Activated B cell treated with CpG ODN at 0.5 μM for 24 hours (primary cell): ENCODE measurements around the gene BRPF1. TPM values are rescaled to one million over a fixed set of nuclear protein-coding genes. Genes with fewer than 3 reads are reported as not detected.

ENCODE experiments used
- ATAC-seq: fragments of 200-7000 bp; cut with Tn5 transposase; one replicate; pipeline ENCODE4 v1.10.0; 2021; ENCODE audit warnings: low read depth, mild to moderate bottlenecking, moderate library complexity
- CTCF ChIA-PET: fragments of 350-600 bp; sonication (Branson Sonifier 250); formaldehyde crosslinking; loops from one replicate; lab custom pipeline; 2021; ENCODE audit warnings: antibody characterized with exemption; lab: Charles Lee
- POLR2A ChIA-PET: fragments of 350-600 bp; sonication (Branson Sonifier 250); formaldehyde crosslinking; loops from one replicate; lab custom pipeline; 2021; ENCODE audit warnings: antibody characterized with exemption; lab: Charles Lee
- DNase-seq: peaks from one replicate; pipeline ENCODE4 v3.0.0; 2022
- H3K27ac Mint-ChIP-seq: one replicate; pipeline ENCODE4 v1.8.0; 2020; ENCODE audit warnings: mixed read lengths
- H3K27me3 Mint-ChIP-seq: one replicate; pipeline ENCODE4 v1.8.0; 2021; ENCODE audit warnings: mixed read lengths
- H3K36me3 Mint-ChIP-seq: one replicate; pipeline ENCODE4 v1.8.0; 2021; ENCODE audit warnings: low read depth, mixed read lengths
- H3K4me1 Mint-ChIP-seq: one replicate; pipeline ENCODE4 v1.8.0; 2021; ENCODE audit warnings: mixed read lengths
- H3K4me3 Mint-ChIP-seq: one replicate; pipeline ENCODE4 v1.8.0; 2020; ENCODE audit warnings: mild to moderate bottlenecking, mixed read lengths
- H3K9me3 Mint-ChIP-seq: one replicate; pipeline ENCODE4 v1.8.0; 2020; ENCODE audit warnings: mixed read lengths
- intact Hi-C: fragments of 100-400 bp; cut with micrococcal nuclease; formaldehyde crosslinking; loops from one replicate; pipeline ENCODE4 v1.15.1; 2024
- total RNA-seq: library from RNA; stranded (reverse); gene quantifications from 2 replicates; pipeline ENCODE4 v1.2.3, GENCODE V29; 2022
- TF ChIP-seq, protein P1 (sequence below): fragments of 200-600 bp; IDR thresholded peaks from one replicate; pipeline ENCODE4 v1.8.0; 2022; ENCODE audit warnings: antibody characterized with exemption, mild to moderate bottlenecking

The BRPF1 gene
- total RNA-seq, 1 donor from 2014 or later = 35.2 TPM

DNA sequence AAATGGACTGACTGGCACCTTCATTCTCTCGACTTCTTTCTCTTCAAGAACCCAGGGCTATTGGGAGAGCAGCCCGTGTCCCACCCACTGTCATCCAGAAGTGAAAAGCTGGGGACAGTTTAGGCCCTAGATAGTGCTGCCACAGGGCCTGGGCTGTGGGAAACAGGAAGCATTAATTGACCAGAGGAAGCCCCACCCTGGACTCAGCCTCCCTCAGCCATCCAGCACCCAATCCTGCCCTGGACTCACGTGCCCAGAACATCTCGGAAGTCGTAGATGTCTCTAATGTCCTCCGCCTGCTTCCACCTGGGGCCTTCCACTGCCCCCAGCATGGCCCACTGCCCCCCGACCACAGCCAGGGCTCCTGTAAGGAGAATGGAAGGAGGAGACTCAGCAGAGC, 35.9 kb downstream of the BRPF1 start:
- Mint-ChIP-seq H3K27ac (no peak overlapping the region), H3K27me3 (peaks cover 6% of the 10 kb centered on the region), H3K36me3 (no peaks in the 10 kb centered on the region), H3K4me1 (peaks cover 20% of the 10 kb centered on the region), H3K4me3 (no peak overlapping the region), H3K9me3 (no peaks in the 10 kb centered on the region)
- ChIA-PET CTCF (no interaction called here), POLR2A (interaction anchor here (0.6 kb wide), 1 partner anchor 134 kb away, joined by 9 read pairs; no protein-coding TSS in a partner anchor)
- TF ChIP-seq, protein P1, sequence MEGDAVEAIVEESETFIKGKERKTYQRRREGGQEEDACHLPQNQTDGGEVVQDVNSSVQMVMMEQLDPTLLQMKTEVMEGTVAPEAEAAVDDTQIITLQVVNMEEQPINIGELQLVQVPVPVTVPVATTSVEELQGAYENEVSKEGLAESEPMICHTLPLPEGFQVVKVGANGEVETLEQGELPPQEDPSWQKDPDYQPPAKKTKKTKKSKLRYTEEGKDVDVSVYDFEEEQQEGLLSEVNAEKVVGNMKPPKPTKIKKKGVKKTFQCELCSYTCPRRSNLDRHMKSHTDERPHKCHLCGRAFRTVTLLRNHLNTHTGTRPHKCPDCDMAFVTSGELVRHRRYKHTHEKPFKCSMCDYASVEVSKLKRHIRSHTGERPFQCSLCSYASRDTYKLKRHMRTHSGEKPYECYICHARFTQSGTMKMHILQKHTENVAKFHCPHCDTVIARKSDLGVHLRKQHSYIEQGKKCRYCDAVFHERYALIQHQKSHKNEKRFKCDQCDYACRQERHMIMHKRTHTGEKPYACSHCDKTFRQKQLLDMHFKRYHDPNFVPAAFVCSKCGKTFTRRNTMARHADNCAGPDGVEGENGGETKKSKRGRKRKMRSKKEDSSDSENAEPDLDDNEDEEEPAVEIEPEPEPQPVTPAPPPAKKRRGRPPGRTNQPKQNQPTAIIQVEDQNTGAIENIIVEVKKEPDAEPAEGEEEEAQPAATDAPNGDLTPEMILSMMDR = no peak
- DNase-seq (no peak), ATAC-seq (no peak)
- intact Hi-C loops = loop anchor here (2.0 kb wide), 1 partner anchor 13 kb away; no protein-coding TSS in a partner anchor

DNA sequence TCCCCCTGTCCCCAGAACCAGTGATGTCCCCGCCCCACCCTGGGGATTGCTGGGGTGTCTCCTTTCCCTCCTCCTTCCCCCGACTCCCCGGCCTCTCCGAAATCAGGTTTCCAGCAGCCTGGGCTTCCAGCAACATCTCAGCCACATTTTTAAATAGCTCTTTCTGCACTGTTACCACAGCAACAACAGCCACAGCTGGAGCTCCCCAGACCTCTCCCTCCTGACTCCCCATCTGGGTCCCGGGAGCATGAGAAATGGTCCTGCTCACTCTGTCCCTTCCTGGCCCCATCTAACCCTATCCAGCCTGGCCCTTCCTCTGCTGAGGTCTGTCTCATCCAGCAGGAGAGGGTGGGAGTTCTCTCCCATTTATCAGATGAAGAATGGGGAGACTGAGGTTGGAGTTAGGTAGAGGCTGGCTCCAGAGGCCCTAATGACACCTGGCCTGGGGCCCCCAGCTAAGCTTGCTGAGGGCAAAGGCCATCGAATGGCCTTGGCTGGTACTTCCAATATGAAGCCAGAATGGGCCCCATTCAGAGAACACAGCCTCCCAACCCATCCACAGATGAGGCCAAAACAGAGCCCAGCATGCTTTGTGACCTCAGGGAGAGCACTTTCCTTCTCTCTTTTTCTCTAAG, 36.7 kb downstream of the BRPF1 start:
- intact Hi-C loops = loop anchor here (2.0 kb wide), 1 partner anchor 17 kb away; no protein-coding TSS in a partner anchor
- POLR2A ChIA-PET = interaction anchor here (1.2 to 1.3 kb wide), 2 partner anchors 27 to 40 kb away, joined by 3 read pairs; no protein-coding TSS in a partner anchor
- H3K4me3 Mint-ChIP-seq = no peak overlapping the region

DNA sequence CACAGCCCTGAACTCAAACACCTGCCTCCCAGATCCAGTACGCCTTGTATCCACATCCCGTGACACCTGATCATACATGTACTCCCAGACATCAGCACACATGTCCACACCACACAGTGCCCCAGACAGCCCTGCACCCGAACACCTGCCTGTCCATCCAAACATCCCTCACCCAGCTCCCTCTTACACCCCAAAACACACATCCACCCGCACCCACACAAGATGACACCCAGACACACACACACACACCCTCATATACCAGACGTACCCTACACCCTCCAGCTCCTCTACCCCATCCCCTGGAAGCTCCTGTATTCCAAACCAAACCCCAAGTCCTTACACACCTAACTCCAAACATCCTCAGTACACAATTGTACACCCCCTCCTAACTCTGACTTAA, 37.5 kb downstream of the BRPF1 start:
- CTCF ChIA-PET = interaction anchor here (1.6 kb wide), 1 partner anchor 15 kb away, joined by 3 read pairs; no protein-coding TSS in a partner anchor
- ATAC-seq (no peak), DNase-seq (no peak)
- POLR2A ChIA-PET = interaction anchor here (1.2 to 3.4 kb wide), 3 partner anchors 12 to 39 kb away, joined by 3 to 16 read pairs (median 3); no protein-coding TSS in a partner anchor
- Mint-ChIP-seq H3K36me3 (no peaks in the 10 kb centered on the region), H3K27ac (no peak overlapping the region), H3K4me1 (peaks cover 20% of the 10 kb centered on the region), H3K27me3 (peaks cover 6% of the 10 kb centered on the region), H3K4me3 (peak overlapping the region; percentile 48), H3K9me3 (no peaks in the 10 kb centered on the region)
- TF ChIP-seq, protein P1 = no peak
- intact Hi-C loops = loop anchor here (2.0 kb wide), 1 partner anchor 18 kb away; no protein-coding TSS in a partner anchor

More for the DNA sequence above, 36.7 kb downstream of the BRPF1 start:
- H3K9me3 Mint-ChIP-seq = no peaks in the 10 kb centered on the region
- TF ChIP-seq, protein P1 = no peak
- H3K27me3 Mint-ChIP-seq = peaks cover 6% of the 10 kb centered on the region
- DNase-seq (no peak), ATAC-seq (no peak)
- no peak overlapping the region for H3K27ac Mint-ChIP-seq
- CTCF ChIA-PET = interaction anchor here (1.6 kb wide), 1 partner anchor 14 kb away, joined by 3 read pairs; no protein-coding TSS in a partner anchor
- peaks cover 20% of the 10 kb centered on the region for H3K4me1 Mint-ChIP-seq
- H3K36me3 Mint-ChIP-seq = no peaks in the 10 kb centered on the region

DNA sequence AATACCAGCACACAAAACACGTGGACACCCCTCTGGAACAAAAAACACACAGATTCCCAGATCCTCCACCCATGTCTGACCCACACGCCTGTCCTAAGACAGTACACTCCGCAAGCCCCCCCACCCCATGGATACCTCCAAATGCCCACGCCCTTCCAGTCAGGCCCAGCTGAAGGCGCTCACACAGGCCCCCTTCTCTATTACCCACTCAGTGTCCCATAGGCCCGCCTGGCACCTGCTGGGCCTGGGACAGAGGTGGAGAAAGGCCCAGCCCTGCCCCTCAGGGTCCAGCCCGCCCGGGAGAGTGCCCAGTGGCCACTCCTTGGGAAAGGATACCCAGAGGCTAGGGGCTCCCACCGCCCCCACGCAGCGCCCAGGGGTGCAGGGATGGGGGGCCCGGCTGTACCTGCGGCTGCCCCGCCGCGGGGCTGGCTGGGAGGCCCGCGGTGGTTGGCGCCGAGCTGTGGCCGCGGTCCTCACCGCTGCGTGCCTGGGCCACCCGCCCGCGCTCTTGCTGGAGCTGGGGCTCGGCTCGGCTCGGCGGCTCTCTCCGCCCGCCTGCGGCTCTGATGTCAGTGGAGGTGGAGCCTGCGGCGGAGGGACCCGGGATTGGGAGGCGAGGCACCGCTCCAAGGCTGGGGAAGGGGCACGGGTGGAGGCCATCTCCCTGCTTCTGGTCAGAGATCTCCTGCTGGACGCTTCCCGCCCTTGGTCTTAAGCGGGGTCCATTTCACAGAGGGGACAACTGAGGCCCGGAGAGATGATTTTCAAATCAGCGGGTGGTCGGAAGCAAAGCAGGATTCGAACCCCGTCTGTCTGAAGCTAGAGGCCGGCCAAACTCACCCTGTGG, 38.1 kb downstream of the BRPF1 start, which contains the start of gene CAMK1:
CAMK1 (minus strand) TSS at position 522 of the 850 bp plus-strand sequence. CDS start 2,198 bp downstream, outside the sequence.
- DNase-seq (peak; percentile 43), ATAC-seq (peak; percentile 92)
- H3K9me3 Mint-ChIP-seq = no peaks in the 10 kb centered on the region
- TF ChIP-seq, protein P1 = no peak
- POLR2A ChIA-PET = interaction anchor here (0.6 to 3.4 kb wide), 5 partner anchors 11 to 39 kb away, joined by 3 to 16 read pairs (median 5); partner anchors contain the start of gene ARPC4
- intact Hi-C loops = loop anchor here (2.0 kb wide), 1 partner anchor 19 kb away; no protein-coding TSS in a partner anchor
- peaks cover 20% of the 10 kb centered on the region for H3K4me1 Mint-ChIP-seq
- peaks cover 6% of the 10 kb centered on the region for H3K27me3 Mint-ChIP-seq
- CTCF ChIA-PET = interaction anchor here (1.0 kb wide), 1 partner anchor 15 kb away, joined by 3 read pairs; no protein-coding TSS in a partner anchor
- no peak within 1 kb of the TSS for H3K27ac Mint-ChIP-seq
- H3K36me3 Mint-ChIP-seq = no peaks in the 10 kb centered on the region
- H3K4me3 Mint-ChIP-seq = peak within 1 kb of the TSS; percentile 58
